IMR-90 (cell line): Measurements from ENCODE around the gene MFSD12. TPM values are rescaled to one million over a fixed set of nuclear protein-coding genes. Genes with fewer than 3 reads are reported as not detected.

Source experiments
- ATAC-seq: fragments of 200-7000 bp; cut with Tn5 transposase; 2 replicates; pipeline ENCODE4 v1.9.1; 2020; ENCODE audit warnings: low read depth, mild to moderate bottlenecking, moderate library complexity
- BruUV-seq: library from RNA; stranded (reverse); fragments of 400-500 nt; replicated peaks from 2 replicates; lab custom pipeline; 2021; lab: Mats Ljungman, UMichigan
- CTCF ChIA-PET: fragments of 300-600 bp; formaldehyde crosslinking; extraction: SDS; loops from one replicate; lab custom pipeline; 2021; ENCODE audit warnings: antibody characterized with exemption; lab: Yijun Ruan, JAX
- POLR2A ChIA-PET: fragments of 300-600 bp; sonication (Branson Sonifier 250); formaldehyde crosslinking; loops from one replicate; lab custom pipeline; 2022; ENCODE audit warnings: antibody characterized with exemption; ENCODE audit not compliant: unreplicated experiment; lab: Charles Lee
- DNase-seq: peaks from one replicate; pipeline ENCODE4 v3.0.0; 2013
- H2AFZ ChIP-seq: replicated peaks from 2 replicates; pipeline ENCODE3; 2013; ENCODE audit warnings: low read length, mild to moderate bottlenecking; ENCODE audit not compliant: poor library complexity
- H2AK5ac ChIP-seq: 2 replicates; pipeline ENCODE4 v1.6.1; 2013; ENCODE audit warnings: low read depth, low read length, inconsistent platforms
- H2AK9ac ChIP-seq: replicated peaks from 2 replicates; pipeline ENCODE3; 2013; ENCODE audit warnings: mild to moderate bottlenecking, low read depth, low read length, moderate library complexity; ENCODE audit not compliant: poor library complexity
- H2BK120ac ChIP-seq: 2 replicates; pipeline ENCODE4 v1.6.1; 2013; ENCODE audit warnings: low read depth, low read length, inconsistent platforms
- H2BK15ac ChIP-seq: 3 replicates; pipeline ENCODE4 v1.6.1; 2013; ENCODE audit warnings: low read depth, low read length, inconsistent platforms
- H2BK20ac ChIP-seq: 2 replicates; pipeline ENCODE4 v1.6.1; 2013; ENCODE audit warnings: low read depth, mild to moderate bottlenecking, inconsistent platforms, low read length, moderate library complexity
- H2BK5ac ChIP-seq: 2 replicates; pipeline ENCODE4 v1.6.1; 2013; ENCODE audit warnings: mild to moderate bottlenecking, low read depth, low read length, inconsistent platforms; ENCODE audit not compliant: poor library complexity, severe bottlenecking
- H3K14ac ChIP-seq: replicated peaks from 2 replicates; pipeline ENCODE4 v1.6.1; 2013; ENCODE audit warnings: low read depth, low read length, inconsistent platforms
- H3K18ac ChIP-seq: 2 replicates; pipeline ENCODE4 v1.6.1; 2013; ENCODE audit warnings: low read depth, low read length, control low read depth
- H3K23ac ChIP-seq: 2 replicates; pipeline ENCODE4 v1.6.1; 2013; ENCODE audit warnings: low read depth, low read length, inconsistent platforms
- H3K27ac ChIP-seq: 2 replicates; pipeline ENCODE4 v1.5.1; 2013; ENCODE audit warnings: mild to moderate bottlenecking, control low read depth, low read length; ENCODE audit not compliant: insufficient read depth
- H3K27me3 ChIP-seq: 2 replicates; pipeline ENCODE4 v1.6.1; 2013; ENCODE audit warnings: low read length; ENCODE audit not compliant: control insufficient read depth, insufficient read depth
- H3K36me3 ChIP-seq: 2 replicates; pipeline ENCODE4 v1.6.1; 2013; ENCODE audit warnings: low read length, mixed read lengths; ENCODE audit not compliant: control insufficient read depth, insufficient read depth
- H3K4ac ChIP-seq: 2 replicates; pipeline ENCODE4 v1.6.1; 2013; ENCODE audit warnings: low read depth, low read length, inconsistent platforms
- H3K4me1 ChIP-seq: 2 replicates; pipeline ENCODE4 v1.6.1; 2013; ENCODE audit warnings: low read length, mixed read lengths; ENCODE audit not compliant: control insufficient read depth, insufficient read depth
- H3K4me2 ChIP-seq: 2 replicates; pipeline ENCODE4 v1.6.1; 2013; ENCODE audit warnings: low read depth, mild to moderate bottlenecking, control low read depth, low read length, moderate library complexity
- H3K4me3 ChIP-seq: 2 replicates; pipeline ENCODE4 v1.5.1; 2013; ENCODE audit warnings: low read depth, mild to moderate bottlenecking, control low read depth, low read length, moderate library complexity; ENCODE audit not compliant: insufficient read depth
- H3K56ac ChIP-seq: 2 replicates; pipeline ENCODE4 v1.6.1; 2013; ENCODE audit warnings: low read length, inconsistent platforms; ENCODE audit not compliant: insufficient read depth; ENCODE audit errors: extremely low read depth
- H3K79me1 ChIP-seq, 2 experiments: 2 replicates each; pipeline ENCODE4 v1.6.1; 2013; ENCODE audit warnings: low read length in 2 of 2, inconsistent platforms in 1 of 2, low read depth in 1 of 2
- H3K9ac ChIP-seq: 2 replicates; pipeline ENCODE4 v1.6.1; 2013; ENCODE audit warnings: low read depth, low read length, control low read depth
- H3K9me1 ChIP-seq: 2 replicates; pipeline ENCODE4 v1.6.1; 2013; ENCODE audit warnings: low read length, inconsistent platforms; ENCODE audit not compliant: insufficient read depth
- H3K9me3 ChIP-seq: 2 replicates; pipeline ENCODE4 v1.6.1; 2013; ENCODE audit warnings: low read length; ENCODE audit not compliant: control insufficient read depth, insufficient read depth
- H4K20me1 ChIP-seq: 2 replicates; pipeline ENCODE4 v1.6.1; 2013; ENCODE audit warnings: low read length, inconsistent platforms; ENCODE audit not compliant: insufficient read depth
- H4K5ac ChIP-seq: 2 replicates; pipeline ENCODE4 v1.6.1; 2013; ENCODE audit warnings: mild to moderate bottlenecking, low read depth, low read length, control low read depth
- H4K8ac ChIP-seq, 2 experiments: 2 replicates each; pipeline ENCODE4 v1.6.1; 2013; ENCODE audit warnings: low read depth in 2 of 2, low read length in 2 of 2, control low read depth in 1 of 2, inconsistent platforms in 1 of 2
- H4K91ac ChIP-seq: 2 replicates; pipeline ENCODE4 v1.6.1; 2013; ENCODE audit warnings: low read depth, low read length, inconsistent platforms; ENCODE audit not compliant: insufficient read depth
- CTCF ChIP-seq: conservative IDR thresholded peaks from 2 replicates; pipeline ENCODE4 v1.5.1; 2012; ENCODE audit warnings: mild to moderate bottlenecking, low read depth, low read length, improper control_type of control experiment
- RAD21 ChIP-seq: IDR thresholded peaks from 2 replicates; pipeline ENCODE4 v1.6.1; 2012; ENCODE audit warnings: low read length, improper control_type of control experiment
- RFX5 ChIP-seq: IDR thresholded peaks from 2 replicates; pipeline ENCODE4 v1.8.0; 2012; ENCODE audit warnings: low read depth, mild to moderate bottlenecking, low read length, moderate library complexity
- SMC3 ChIP-seq: fragments of 150-350 bp; IDR thresholded peaks from 2 replicates; pipeline ENCODE4 v1.6.1; 2016; ENCODE audit warnings: low read depth, mild to moderate bottlenecking, antibody characterized with exemption, low read length, moderate library complexity
- WGBS, 2 experiments: methylation state at CpG; one replicate each; pipeline versions ENCODE4 v1.1.5 to v1.1.7; 2013; ENCODE audit warnings: missing lambda C conversion rate in 2 of 2; ENCODE audit not compliant: insufficient read length in 1 of 2; ENCODE audit errors: extremely low coverage in 2 of 2; 5-methylcytosine and 5-hydroxymethylcytosine counted together
- dilution Hi-C: fragments of 300-500 bp; cut with HindIII; formaldehyde crosslinking; loops from one replicate; pipeline ENCODE4 v1.14.3; 2018; ENCODE audit warnings: low sequenced_read_pairs; ENCODE audit not compliant: unreplicated experiment
- in situ Hi-C: fragments of 300-500 bp; cut with MboI; formaldehyde crosslinking; loops from 3 replicates; pipeline ENCODE4 v1.14.3; 2019; ENCODE audit warnings: low sequenced_read_pairs, inconsistent platforms, mixed read lengths
- intact Hi-C: fragments of 100-400 bp; cut with micrococcal nuclease; formaldehyde crosslinking; loops from 2 replicates; pipeline ENCODE4 v1.10.0; 2022
- polyA plus RNA-seq, 3 experiments: library from polyadenylated mRNA; depleted of rRNA; stranded (reverse); fragments of >200 nt; gene quantifications; 2 replicates each; pipeline ENCODE4 v1.2.3, GENCODE V29; 2012; ENCODE audit warnings: low replicate concordance in 1 of 3
- total RNA-seq: library from RNA; depleted of rRNA; stranded (reverse); fragments of >200 nt; gene quantifications from 2 replicates; pipeline ENCODE4 v1.2.3, GENCODE V29; 2012

Gene MFSD12
- total and polyA plus RNA-seq, 2 of the 4 experiments (the other 2 are of a cell fraction), result 20.4 to 77.2 TPM

DNA sequence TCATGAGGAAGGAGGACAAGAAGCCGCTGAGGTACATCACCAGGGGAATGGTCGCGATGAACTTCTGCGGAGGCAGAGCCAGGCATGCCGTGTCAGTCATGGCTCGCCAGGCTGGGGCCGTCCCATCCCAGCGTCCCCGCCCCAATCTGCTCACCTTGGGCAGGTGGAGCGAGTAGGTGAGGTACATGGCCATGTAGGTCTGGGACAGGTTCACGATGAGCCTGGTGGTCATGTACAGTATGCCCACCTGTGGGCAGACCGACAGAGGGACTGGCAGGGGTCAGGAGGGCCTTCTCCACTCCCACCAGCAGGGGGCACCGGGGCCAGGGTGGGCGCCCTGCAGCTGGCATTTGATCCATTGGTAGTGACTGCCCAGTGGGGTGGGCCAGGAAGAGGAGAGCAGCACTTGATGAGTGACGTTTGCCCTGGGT is 10.1 kb downstream of the MFSD12 start:
- no peak overlapping the region for H3K4me3 ChIP-seq
- no peak overlapping the region for H4K5ac ChIP-seq
- no peak overlapping the region for H2AK9ac ChIP-seq
- no peak overlapping the region for H2BK120ac ChIP-seq
- ChIA-PET POLR2A (no interaction called here), CTCF (no interaction called here)
- H3K79me1 ChIP-seq, result peaks cover 4 to 24% of the 10 kb centered on the region in 2 experiments; a peak in 3 of 4 replicates
- no peak overlapping the region for H3K56ac ChIP-seq
- no peaks in the 10 kb centered on the region for H3K27me3 ChIP-seq
- no peak overlapping the region for H3K18ac ChIP-seq
- no peak overlapping the region for H4K8ac ChIP-seq
- no peak overlapping the region for H3K27ac ChIP-seq
- H3K4me1 ChIP-seq, result no peaks in the 10 kb centered on the region
- WGBS, 2 experiments, result 100% methylated on average over 3 of the region's 15 CpGs; no CpG with 5 or more reads in 1 of the 2 experiments
- intact Hi-C loops, result no loop called here
- dilution Hi-C loops, result no loop called here
- ATAC-seq (peak; percentile 48; the same call in 1 of the 2 replicates), DNase-seq (no peak)
- H2BK20ac ChIP-seq, result no peak overlapping the region
- no peak overlapping the region for H3K14ac ChIP-seq
- H4K91ac ChIP-seq, result no peak overlapping the region
- no peak overlapping the region for H3K9ac ChIP-seq
- no TSS peak for BruUV-seq
- H3K9me1 ChIP-seq, result no peaks in the 10 kb centered on the region
- no peak overlapping the region for H3K23ac ChIP-seq
- no peak overlapping the region for H2BK15ac ChIP-seq
- H3K4me2 ChIP-seq, result no peak overlapping the region
- peak overlapping the region; percentile 43 for H2AFZ ChIP-seq
- in situ Hi-C loops, result no loop called here
- H2AK5ac ChIP-seq, result no peak overlapping the region
- H4K20me1 ChIP-seq, result peaks cover 36% of the 10 kb centered on the region
- H3K4ac ChIP-seq, result no peak overlapping the region
- TF ChIP-seq CTCF (peak; percentile 56), RAD21 (peak; percentile 51), SMC3 (peak; percentile 42), RFX5 (no peak)
- H2BK5ac ChIP-seq, result no peak overlapping the region
- peaks cover 32% of the 10 kb centered on the region for H3K36me3 ChIP-seq
- H3K9me3 ChIP-seq, result no peaks in the 10 kb centered on the region
